Chondrocyte (in vitro differentiated cells): ENCODE measurements around the gene SLC25A38. TPM values are rescaled to one million over a fixed set of nuclear protein-coding genes. Genes with fewer than 3 reads are reported as not detected.

ENCODE experiments used
- DNase-seq: peaks from one replicate; pipeline ENCODE4 v3.0.0; 2021; ENCODE audit warnings: mixed read lengths, low spot score
- H3K27ac Mint-ChIP-seq: one replicate; pipeline ENCODE4 v1.8.0; 2021; ENCODE audit warnings: mild to moderate bottlenecking, moderate library complexity, mixed read lengths; ENCODE audit not compliant: unreplicated experiment
- H3K27me3 Mint-ChIP-seq: 2 replicates; pipeline ENCODE4 v1.8.0; 2021; ENCODE audit warnings: low read depth, mixed read lengths
- H3K36me3 Mint-ChIP-seq: 2 replicates; pipeline ENCODE4 v1.8.0; 2021; ENCODE audit warnings: low read depth, mixed read lengths
- H3K4me1 Mint-ChIP-seq: 2 replicates; pipeline ENCODE4 v1.8.0; 2021; ENCODE audit warnings: low read depth, mild to moderate bottlenecking, mixed read lengths
- H3K4me3 Mint-ChIP-seq: one replicate; pipeline ENCODE4 v1.8.0; 2021; ENCODE audit warnings: mild to moderate bottlenecking, moderate library complexity, mixed read lengths; ENCODE audit not compliant: unreplicated experiment
- H3K9me3 Mint-ChIP-seq: 2 replicates; pipeline ENCODE4 v1.8.0; 2021; ENCODE audit warnings: low read depth, mixed read lengths
- total RNA-seq: library from RNA; stranded (reverse); gene quantifications from 3 replicates; pipeline ENCODE4 v1.2.1, GENCODE V29; 2021
- TF ChIP-seq, protein P1 (sequence below): fragments of 200-600 bp; sonication (generic); IDR thresholded peaks from 2 replicates; pipeline ENCODE4 v1.5.0; 2021; ENCODE audit warnings: antibody characterized with exemption, mild to moderate bottlenecking, moderate library complexity

SLC25A38 gene
- total RNA-seq, 1 donor from 2014 or later, result 26.5 TPM

DNA sequence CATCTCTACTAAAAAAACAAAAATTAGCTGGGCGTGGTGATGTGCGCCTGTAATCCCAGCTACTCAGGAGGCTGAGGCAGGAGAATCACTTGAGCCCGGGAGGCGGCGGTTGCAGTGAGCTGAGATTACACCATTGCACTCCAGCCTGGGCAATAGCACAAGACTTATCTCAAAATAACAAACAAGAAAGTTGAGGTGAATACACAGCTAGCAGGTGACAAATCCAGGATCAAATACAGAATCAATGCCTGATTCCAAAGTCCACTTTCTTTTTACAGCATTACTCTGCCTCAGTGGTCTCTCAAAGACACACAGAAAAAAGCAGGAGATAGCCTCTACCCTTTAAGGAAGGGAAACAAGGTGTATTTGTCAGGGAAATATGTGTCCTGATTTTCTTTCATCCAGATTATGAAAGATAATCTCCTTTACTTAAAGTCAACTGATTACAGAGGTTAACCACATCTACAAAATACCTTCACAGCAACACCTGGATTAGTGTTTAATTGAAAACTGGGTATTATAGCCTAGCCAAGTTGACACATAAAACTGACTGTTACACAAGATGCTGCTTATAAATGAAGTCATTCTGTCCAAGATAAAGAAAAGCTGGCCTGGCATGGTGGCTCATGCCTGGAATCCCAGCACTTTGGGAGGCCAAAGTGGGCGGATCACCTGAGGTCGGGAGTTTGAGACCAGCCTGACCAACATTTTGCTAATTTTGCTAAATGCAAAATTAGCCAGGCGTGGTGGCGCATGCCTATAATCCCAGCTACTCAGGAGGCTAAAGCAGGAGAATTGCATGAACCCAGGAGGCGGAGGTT, 4.0 kb upstream of the SLC25A38 start:
- TF ChIP-seq, protein P1, sequence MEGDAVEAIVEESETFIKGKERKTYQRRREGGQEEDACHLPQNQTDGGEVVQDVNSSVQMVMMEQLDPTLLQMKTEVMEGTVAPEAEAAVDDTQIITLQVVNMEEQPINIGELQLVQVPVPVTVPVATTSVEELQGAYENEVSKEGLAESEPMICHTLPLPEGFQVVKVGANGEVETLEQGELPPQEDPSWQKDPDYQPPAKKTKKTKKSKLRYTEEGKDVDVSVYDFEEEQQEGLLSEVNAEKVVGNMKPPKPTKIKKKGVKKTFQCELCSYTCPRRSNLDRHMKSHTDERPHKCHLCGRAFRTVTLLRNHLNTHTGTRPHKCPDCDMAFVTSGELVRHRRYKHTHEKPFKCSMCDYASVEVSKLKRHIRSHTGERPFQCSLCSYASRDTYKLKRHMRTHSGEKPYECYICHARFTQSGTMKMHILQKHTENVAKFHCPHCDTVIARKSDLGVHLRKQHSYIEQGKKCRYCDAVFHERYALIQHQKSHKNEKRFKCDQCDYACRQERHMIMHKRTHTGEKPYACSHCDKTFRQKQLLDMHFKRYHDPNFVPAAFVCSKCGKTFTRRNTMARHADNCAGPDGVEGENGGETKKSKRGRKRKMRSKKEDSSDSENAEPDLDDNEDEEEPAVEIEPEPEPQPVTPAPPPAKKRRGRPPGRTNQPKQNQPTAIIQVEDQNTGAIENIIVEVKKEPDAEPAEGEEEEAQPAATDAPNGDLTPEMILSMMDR, result no peak
- DNase-seq, result no peak
- Mint-ChIP-seq H3K36me3 (no peaks in the 10 kb centered on the region), H3K27me3 (peaks cover 3% of the 10 kb centered on the region), H3K27ac (no peak overlapping the region), H3K4me1 (peaks cover 7% of the 10 kb centered on the region), H3K9me3 (no peaks in the 10 kb centered on the region), H3K4me3 (no peak overlapping the region)

DNA sequence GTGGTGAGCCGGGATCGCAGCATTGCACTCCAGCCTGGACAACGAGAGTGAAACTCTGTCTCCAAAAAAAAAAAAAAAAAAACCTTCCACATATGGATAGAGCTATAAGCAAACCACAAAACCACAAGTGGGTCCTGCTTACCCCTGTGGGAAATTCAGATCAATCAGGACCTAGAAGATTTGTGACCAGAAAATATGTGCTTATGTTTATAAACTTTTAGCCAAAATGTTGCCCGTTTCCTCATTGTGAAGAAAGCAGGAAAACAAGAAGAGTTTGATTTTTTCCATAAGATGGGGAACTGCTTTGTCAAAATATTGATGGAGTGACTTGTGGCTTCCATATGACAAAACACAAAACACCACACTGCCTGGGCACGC, 3.4 kb upstream of the SLC25A38 start:
- Mint-ChIP-seq H3K27ac (no peak overlapping the region), H3K36me3 (no peaks in the 10 kb centered on the region), H3K27me3 (peaks cover 3% of the 10 kb centered on the region), H3K4me1 (peaks cover 13% of the 10 kb centered on the region), H3K9me3 (no peaks in the 10 kb centered on the region), H3K4me3 (no peak overlapping the region)
- no peak for DNase-seq
- TF ChIP-seq, protein P1, result no peak

DNA sequence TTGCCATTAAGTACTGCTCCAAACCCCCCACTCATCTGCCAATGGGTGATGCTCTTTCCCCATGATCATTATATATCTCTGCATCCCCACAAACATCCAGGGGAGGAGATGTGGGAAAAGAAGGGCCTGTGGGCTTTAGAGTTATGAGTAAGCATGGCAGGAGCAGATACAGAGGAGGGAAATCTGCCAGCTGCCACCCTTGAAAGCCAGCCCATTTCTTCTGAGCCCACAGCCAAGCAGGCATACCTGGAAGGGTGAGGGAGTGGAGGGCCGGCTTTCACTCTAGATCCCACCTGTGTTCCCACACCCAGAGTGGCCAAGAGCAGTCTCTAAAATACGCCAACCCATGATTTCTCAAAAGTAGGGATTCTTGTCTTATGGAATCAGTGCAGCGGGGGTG, 1.7 kb upstream of the SLC25A38 start:
- TF ChIP-seq, protein P1, result no peak
- Mint-ChIP-seq H3K36me3 (peaks cover 2% of the 10 kb centered on the region), H3K27ac (no peak overlapping the region), H3K4me1 (peaks cover 23% of the 10 kb centered on the region), H3K27me3 (no peaks in the 10 kb centered on the region), H3K9me3 (no peaks in the 10 kb centered on the region), H3K4me3 (no peak overlapping the region)
- DNase-seq, result no peak

DNA sequence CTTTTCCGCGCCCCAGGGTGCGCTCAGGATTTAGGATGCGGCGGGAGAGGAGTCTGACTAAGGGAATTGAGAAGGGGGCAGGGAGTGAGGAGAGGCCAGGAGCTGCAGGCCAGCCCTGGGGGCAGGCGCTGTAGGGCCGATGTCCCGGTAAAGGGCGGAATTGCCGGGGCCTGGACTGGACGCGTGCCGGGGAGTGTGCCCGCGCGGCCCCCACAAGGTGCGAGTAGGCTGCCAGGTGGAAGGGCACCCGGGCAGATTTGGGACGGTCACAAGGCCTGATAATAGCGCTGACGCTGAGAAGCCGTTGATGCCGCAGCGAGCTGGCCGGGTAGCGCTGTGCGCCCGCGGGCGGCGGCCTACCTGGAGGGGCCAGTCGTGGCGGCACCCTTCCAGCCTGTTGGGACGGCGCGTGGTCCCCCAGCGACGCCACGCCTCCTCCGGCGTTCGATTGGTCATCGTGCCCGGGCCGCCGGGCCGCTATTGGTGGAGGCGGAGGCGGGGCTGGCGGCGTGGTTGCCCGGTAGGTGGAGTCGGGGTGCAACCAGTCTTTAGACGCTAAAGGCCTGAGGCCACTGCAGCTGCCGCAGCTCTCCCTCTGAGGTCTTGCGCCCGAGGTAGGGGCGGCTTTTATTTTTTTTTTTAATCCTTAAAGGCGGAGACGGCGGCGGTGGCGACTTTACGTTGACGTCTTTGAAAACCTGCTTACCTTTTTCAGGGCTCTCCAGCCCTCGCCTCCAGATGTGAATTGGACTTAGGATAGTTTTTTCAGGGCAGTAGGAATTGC, 903 bp downstream of the SLC25A38 start:
- TF ChIP-seq, protein P1, result peak; percentile 35
- peak; percentile 98 for DNase-seq
- Mint-ChIP-seq H3K9me3 (no peaks in the 10 kb centered on the region), H3K27me3 (no peaks in the 10 kb centered on the region), H3K4me3 (peak overlapping the region; percentile 99), H3K4me1 (peaks cover 30% of the 10 kb centered on the region), H3K27ac (peak overlapping the region; percentile 100), H3K36me3 (peaks cover 2% of the 10 kb centered on the region)

DNA sequence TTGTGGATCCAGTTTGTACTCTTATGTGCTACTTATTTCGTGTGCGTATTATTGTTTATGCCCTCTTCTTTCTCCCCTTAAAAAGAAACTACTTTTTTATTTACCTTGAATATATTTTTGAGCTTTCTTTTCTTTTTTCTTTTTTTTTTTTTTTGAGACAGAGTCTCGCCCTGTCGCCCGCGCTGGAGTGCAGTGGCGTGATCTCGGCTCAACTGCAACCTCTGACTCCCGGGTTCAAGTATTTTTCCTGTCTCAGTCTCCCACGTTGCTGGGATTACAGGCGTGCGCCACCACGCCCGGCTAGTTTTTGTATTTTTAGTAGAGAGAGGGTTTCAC, 1.5 kb downstream of the SLC25A38 start:
- Mint-ChIP-seq H3K4me1 (peaks cover 30% of the 10 kb centered on the region), H3K36me3 (peaks cover 2% of the 10 kb centered on the region), H3K27ac (peak overlapping the region; percentile 100), H3K9me3 (no peaks in the 10 kb centered on the region), H3K4me3 (peak overlapping the region; percentile 99), H3K27me3 (no peaks in the 10 kb centered on the region)
- no peak for DNase-seq
- TF ChIP-seq, protein P1, result no peak
